Cerebellar nuclear complex (tissue), 1 donor: Measurements from ENCODE around the gene KRT72.

Experiments used
- DNase-seq, 2 experiments: peaks; one replicate each; lab custom pipeline; 2025; lab: John Stamatoyannopoulos, UW

Gene KRT72

DNA sequence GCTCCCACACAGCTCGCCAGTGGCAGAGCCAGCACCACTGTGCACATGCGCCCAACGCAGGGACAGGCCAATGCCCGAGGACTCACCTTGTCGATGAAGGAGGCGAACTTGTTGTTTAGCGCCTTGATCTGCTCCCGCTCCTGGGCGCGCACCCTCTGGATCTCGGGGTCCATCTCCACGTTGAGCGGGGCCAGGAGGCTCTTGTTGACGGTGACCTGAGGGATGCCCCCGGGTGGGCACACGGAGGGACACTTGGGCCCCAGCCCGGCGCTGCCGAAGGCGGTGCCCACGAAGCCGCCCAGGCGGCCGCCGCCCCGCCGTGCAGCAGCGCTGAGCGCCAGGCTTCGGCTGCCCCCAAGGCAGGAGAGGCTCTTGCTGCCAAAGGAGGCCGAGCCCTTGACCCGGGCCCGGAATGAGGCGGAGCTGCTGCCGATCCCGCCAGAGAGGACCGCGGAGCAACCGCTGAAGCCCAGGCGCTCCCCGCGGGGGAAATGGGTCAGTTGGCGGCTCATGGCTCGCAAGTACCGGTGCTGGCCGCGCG, at the start of gene KRT72:
Gene KRT72, minus strand, starts transcription at position 523 of the 541 bp plus-strand sequence. Its CDS starts 11 bp downstream, at position 512.
- DNase-seq: no peak

- no peak for DNase-seq
Observed at GRCh38 chr12:52650520-52651081, 49.3 kb upstream of the KRT72 start.

DNA sequence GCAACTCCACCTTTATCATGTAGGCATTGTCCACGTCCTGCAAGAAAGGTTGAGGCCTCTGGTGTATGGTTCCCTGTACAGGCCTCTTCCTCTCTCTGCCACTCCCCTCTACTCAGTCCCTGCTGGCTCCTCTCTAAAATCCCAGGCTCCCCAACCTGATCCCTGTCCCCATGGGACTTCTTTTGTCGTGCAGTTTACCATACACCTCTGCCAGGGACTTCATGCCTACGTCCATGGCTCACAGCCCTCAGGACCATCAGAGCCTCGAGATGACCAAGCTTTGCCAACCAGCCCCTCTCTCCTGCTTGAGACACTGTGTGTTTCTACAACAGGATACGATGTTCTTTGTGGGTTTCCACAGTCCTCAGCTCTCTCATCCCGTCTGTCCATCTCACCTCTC, 47.8 kb upstream of the KRT72 start:
- DNase-seq: no peak

GRCh38 chr12:52648012-52648550, 46.8 kb upstream of the KRT72 start:
- no peak for DNase-seq

- no peak for DNase-seq
Observed at GRCh38 chr12:52647601-52648000, 46.3 kb upstream of the KRT72 start.

DNA sequence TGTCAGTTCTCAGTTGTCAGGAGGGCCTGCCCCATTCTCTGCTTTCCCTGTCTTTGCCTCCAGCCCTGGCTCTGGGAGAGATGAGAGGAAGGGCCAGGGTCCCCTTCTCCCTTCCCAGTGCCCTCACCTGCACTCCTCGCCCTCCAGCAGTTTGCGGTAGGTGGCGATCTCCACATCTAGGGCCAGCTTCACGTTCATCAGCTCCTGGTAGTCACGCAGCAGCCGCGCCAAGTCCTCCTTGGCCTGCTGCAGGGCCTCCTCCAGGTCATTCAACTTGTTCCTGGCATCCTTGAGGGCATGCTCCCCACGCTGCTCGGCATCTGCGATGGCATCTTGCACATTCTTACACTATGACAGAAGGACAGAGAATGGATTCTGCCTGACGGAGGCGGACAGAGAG, 45.4 kb upstream of the KRT72 start:
- DNase-seq: no peak

DNA sequence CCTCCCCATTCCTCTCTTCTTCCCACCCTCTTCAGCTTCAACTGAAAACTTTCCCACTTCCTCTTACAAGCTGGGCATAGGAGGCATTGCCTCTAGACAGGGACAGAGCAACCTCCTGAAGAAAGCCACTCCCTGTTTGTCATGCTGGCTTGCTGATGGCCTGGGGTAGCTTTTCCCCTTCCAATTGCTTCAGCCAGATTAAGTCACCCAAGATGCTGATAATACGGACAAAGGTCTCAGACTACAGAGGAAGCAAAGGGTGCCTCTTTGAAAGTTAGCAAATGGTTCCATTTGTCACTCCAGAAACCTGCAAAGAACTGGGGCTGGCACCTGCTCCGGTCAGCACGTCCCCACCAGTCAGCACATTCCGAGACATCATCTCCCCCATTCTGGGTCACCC, 44.7 kb upstream of the KRT72 start:
- DNase-seq: no peak

GRCh38 chr12:52645120-52645761, 44.0 kb upstream of the KRT72 start:
- DNase-seq: no peak

GRCh38 chr12:52644078-52644415, 42.8 kb upstream of the KRT72 start:
- DNase-seq: no peak

GRCh38 chr12:52643233-52644077, 42.2 kb upstream of the KRT72 start:
- no peak for DNase-seq

DNA sequence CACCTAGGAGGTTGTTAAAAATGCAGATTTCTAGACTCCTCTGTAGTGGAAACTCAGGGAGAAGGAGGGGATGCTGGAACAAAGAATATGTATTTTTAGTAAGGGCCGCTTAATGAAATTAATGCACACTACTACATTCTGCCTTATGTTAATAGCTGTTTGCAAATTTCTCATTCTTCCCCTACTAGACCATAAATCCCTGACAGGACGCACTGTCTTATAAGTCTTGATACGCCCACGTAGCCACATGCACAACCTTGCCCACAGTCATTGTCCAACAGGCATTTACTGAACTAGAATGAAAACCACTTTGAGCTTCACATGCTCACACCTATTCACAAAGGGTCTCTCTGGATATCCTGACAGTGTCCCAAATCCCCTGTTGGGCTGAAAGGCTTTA, 40.2 kb upstream of the KRT72 start:
- DNase-seq: no peak

- DNase-seq: no peak
Observed at GRCh38 chr12:52637299-52637698, 36.0 kb upstream of the KRT72 start.

DNA sequence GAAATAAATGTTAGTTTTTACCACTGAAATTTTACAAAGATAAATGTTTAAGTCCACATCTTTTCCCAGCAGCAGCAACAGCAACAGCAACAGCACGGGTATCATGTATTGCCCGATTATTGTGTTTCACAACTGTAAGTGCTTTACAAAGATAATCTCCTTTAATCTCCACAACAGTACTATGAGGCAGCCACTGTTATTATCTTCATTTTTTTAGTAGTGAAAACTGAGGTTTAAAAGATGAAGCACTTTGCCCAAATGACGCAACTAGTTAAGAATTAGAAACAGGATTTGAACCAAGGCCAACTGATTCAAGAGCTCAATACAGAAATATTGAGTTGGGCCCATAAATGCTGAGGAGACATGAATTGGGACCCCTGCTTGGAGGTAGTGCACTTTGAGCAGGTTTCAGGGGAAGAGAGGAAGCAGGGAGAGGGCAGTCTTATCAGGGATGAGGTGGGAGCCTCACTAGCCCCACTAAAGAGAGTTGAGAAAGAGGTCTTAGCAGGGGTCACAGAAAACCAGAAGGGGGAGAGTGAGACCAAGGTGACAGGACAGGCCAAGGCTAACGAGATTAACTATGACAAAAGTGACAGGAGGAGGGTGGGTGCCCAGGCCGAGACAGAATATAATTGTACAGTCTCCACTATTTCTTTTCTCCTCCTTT, 35.5 kb upstream of the KRT72 start:
- no peak for DNase-seq

DNA sequence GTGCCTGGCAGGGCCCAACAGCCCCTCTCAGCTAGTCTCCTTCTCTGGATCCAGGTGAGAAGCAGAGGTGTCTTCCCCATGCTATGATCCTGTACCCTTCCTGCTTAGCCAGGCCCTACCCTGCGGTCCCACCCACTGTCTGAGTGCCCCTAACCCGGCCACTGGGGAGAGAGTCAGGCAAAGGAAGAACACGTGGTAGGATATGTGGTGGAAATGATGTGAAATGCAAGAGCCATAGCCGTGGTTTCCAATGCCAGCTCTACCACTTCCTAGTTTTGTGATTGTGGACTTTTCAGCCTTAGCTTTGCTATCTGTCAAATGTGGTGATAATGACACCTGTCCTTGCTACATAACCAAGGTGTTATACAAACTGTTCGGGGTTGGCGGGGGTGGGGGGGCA, 34.9 kb upstream of the KRT72 start:
- DNase-seq: no peak

DNA sequence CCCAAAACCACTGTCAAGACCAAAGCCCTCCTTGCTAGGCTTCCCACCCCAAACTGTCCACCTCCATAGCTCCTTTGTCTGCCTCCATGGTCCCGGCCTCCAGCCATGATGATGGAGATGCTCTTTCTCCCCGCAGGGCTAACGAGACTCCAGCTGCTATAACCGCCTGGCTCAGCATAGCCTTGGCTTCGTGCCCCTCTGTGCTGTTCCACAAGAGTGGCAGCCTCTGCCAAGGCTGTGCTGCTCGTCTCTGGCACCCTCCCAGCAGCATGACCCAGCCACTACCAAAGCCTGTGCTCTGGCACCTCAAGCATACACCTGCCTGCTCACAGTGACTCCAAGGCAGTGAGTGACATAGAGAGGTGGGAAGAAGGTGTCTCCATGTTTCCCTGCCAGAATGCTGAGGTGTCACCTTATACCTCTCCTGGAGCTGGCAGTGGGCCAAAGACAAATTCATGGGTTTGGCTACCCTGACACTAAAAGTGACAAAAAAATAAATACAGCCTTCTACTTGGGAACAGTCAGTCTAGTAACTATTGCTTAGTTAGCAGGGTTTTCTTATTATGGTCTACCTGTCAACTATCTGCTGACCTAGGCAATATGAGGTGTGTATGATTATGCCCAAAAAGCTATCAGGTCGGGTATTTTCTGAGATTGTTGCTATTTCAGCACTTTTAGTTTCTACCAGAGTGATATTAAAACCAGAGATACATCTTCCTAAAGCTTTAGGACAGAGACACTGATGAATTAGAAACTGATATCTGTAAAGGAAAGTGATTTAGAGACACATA, 33.2 kb upstream of the KRT72 start:
- DNase-seq: no peak

DNA sequence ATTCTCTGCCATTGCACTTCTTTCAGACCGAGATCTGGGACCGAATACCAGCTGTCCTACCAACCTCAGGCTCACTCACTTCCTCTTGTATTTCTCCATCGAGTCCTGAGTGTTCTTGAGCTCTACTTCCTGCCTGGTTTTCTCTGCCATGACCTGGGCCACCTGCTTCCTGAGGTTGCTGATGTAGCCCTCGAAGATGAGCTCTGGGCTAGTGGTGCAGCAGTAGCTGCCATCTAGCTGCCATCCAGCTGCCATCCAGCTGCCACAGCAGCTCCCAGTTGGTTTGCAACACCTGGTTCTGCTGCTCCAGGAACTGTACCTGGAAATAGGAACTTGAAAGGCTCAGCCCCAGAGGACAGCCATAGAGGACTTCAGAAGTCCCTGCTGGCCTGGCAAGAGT, 32.1 kb upstream of the KRT72 start:
- DNase-seq: no peak

DNA sequence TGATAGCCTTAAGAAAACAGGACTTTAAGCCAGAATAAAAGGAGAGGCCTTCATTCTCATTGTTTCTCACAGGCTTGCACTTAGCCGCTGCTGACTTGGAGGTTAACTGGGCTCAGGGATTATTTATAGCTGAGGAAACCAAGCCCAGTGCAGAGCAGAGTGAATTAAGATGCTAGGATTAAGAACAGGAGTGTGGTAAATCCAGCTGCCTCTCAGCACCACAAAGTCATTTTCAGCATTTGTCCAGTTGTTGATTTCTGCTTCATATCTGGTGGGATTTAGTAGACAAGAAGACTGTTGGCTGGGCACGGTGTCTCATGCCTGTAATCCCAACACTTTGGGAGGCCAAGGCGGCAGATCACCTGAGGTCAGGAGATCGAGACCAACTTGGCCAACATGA, 31.4 kb upstream of the KRT72 start:
- DNase-seq: no peak

GRCh38 chr12:52631676-52632459, 30.6 kb upstream of the KRT72 start:
- DNase-seq: no peak

DNA sequence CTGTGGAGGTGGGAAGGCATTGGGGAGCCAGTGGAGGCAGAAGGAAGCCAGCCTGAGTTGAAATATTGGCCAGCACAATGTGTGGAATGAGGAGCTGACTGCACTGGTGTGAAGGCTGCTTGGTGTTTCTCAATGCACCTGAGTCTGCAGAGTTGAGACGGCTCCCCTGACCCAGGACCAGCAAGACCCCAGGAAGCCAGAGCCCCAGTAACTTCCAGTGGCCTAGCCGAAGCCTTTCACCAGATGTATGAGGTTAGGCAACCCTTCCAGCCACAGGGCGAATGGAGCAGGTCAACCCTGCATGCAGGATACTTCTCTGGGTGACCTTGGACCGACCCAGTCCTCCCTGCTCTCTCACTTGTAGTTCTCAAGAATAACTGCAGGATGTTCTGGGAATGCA, 30.0 kb upstream of the KRT72 start:
- DNase-seq: no peak

GRCh38 chr12:52630599-52631200, 29.4 kb upstream of the KRT72 start:
- no peak for DNase-seq
